GM21825 (cell line): ENCODE measurements around the gene DIPK1A.
"Not testable (repeated sequence)": the region's sequence is repeated elsewhere in the genome, so short reads cannot be mapped to it uniquely, and the experiment has no call there.

Source experiments
- ATAC-seq: cut with Tn5 transposase; IDR thresholded peaks from one replicate; pipeline ENCODE4 v1.9.1; 2021; ENCODE audit warnings: mild to moderate bottlenecking, moderate library complexity; ENCODE audit not compliant: unreplicated experiment

The DIPK1A gene

GRCh38 chr1:92980732-92981647 is 19.7 kb upstream of the DIPK1A start:
- ATAC-seq: peak; percentile 51

DNA sequence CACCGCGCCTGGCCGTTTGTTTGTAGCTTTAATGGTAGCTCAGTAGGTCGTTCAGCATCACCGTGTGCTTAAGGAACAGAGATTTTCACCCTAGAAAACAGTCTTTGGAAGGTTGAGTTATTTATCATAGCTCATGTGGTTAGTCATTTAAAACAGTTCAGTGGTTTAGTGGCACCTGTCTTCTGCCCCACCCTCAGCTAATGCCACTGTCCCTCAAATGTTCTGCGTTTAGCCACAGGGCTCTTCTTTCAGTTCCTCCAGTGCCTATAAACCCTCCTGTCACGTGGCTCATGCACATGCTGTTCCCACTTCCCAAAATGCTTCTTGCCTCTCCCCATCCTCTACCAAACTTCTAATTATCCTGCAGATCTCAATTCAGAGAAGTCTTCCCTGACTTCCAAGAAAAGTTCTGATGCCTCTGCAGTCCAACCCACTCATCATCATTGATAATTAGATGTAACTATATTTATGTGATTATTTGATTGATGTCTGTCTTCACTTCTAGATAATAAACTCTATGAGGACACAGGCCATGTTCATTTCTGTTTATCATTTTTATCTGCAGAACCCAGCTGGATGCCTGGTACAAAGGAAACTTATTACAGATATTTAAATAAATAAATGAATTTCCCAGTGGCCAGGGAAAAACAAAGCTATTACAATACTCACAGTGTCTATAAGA is 14.4 kb upstream of the DIPK1A start:
- peak; percentile 77 for ATAC-seq

GRCh38 chr1:92974112-92974511 is 12.8 kb upstream of the DIPK1A start:
- not testable (repeated sequence) for ATAC-seq

- ATAC-seq: no peak
Observed at GRCh38 chr1:92973203-92973897, 12.1 kb upstream of the DIPK1A start.

DNA sequence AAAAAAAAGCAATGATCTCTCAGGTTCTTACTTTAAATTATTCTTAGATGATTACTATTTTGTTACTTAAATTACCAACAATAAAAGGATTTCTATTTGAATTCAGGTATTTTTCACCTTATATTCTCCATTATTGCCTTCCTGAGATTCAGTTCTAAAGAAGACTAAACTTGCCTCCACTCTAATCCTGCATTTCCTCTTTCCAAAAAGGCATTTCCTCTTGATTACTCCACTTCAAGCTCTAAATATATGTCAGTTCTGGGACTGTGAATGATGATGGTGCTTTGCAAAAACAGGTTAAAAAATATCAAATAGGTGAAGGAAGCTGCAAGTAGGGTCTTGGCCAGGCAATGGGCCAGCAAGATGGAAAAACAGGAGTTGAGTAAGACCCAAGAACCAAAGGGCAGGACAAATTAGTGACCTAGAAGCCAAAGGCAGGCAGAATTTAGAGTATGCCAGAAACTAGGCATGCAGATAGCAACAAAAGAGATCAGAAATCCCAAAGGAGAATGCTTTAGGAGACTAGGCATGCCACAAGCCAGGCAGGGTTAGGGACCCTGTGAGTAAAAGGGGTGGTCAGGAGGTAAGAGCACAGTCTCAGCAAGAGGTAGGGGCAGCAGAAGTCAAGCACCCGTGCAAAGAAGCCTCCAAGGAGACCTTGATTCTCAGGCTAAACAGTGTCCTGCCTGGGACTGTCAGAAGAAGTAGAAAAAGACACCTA is 11.3 kb upstream of the DIPK1A start:
- ATAC-seq: no peak

DNA sequence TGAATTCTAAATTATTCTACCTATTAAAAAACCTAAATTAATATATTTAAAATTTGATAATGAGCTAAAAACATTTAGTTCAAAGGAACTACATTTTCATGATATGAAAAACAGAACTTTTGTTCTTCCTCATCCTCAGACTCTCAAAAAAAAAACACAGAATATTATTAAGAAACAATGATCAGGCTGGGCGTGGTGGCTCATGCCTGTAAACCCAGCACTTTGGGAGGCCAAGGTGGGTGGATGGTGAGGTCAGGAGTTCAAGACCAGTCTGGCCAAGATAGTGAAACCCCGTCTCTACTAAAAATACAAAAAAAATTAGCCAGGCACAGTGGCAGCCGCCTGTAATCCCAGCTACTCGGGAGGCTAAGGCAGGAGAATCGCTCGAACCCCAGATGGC is 10.7 kb upstream of the DIPK1A start:
- not testable (repeated sequence) for ATAC-seq

DNA sequence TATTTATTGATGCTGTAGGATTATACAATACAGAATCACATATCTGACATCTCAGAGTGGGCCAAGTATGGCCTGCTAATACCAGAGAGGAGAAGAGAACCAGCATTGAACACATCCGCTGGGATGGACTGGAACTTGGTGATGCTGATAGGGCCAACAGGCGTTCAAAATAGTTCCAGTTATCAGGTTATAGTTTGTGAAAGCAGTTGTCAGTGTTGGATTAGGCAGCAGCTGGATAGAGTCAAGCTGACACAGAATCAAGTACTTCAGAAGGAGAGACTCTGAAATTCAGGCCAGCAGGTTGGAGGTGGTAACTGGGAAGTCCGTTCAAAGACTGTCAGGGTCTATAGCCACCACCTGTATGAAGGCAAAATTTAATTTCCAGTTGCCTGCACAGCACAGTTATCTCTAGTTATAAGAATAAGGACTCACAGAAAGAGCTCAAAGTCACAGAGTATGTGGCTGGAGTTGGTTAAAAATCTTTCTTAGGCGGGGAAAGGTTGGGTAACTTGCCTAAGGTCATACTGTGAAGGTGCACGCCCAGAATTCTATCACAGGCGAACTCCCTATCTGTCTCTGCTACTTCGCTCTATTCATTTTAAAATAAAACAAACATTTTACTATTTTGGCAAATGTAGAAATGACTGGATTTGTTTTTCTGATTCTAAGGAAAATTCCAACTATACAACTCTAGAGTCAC is 9.9 kb upstream of the DIPK1A start:
- no peak for ATAC-seq

- no peak for ATAC-seq
Observed at GRCh38 chr1:92969517-92969916, 8.3 kb upstream of the DIPK1A start.

DNA sequence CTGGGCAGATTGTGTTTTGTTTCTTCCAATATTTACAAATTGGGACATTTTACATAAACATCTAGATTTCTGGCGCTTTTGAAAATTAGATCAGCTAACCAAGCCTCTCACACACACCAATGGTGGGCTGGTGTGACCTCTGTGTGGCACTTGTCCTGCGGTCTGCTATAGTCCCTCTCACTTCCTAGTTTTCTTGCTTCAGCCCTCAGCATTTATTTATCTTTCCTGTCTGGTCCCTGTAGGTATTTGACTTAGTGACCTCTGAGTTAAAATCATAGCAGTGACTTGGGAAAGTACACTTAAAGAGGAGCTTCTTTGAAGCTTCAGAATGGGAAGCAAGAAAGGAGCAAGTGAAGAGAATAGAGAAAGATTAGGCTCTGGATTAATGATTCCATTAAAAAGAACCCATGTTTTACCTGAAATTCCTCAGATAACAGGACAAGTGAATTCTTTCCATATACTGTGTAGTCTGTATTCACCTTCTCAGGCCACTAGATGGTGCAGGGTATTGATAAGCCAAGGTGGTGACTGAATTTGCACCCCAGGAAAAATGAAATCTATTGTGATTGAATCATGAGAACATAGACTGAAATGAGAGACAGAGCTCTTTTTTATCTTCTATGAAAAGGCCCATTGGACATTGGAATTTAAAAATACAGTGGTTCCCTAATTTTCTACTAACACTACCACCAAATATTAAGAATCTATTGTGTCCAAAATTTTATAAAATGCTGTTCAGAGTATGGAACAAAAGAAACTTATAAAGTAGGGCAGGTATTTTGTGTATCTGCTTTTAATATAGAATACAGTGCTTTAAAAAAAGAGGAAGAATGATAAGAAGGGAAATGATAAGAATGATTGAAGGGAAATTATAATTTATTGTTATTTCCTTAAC is 7.1 kb upstream of the DIPK1A start:
- ATAC-seq: peak; percentile 63

DNA sequence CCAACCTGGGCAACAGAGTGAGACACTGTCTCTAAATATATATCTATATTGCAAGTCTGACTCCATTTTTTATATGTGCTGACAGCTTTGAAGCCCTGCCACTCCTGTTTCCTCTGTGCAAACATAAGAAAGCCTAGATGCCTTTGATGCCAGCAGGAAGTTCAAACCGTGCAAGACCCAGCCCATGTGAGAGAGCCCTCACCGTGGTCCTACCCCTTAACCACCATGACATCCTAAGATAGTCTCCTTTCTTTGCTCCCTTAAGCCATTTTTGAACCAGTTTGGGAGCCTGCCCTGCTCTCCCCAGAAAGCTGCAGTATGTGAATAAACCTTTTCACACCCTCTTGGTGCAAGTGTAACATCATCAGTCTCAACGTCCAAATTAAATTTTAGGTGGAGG is 3.7 kb upstream of the DIPK1A start:
- no peak for ATAC-seq

GRCh38 chr1:92964316-92964715 is 3.1 kb upstream of the DIPK1A start:
- no peak for ATAC-seq

- peak; percentile 60 for ATAC-seq
Observed at GRCh38 chr1:92961896-92962752, 862 bp upstream of the DIPK1A start.

DNA sequence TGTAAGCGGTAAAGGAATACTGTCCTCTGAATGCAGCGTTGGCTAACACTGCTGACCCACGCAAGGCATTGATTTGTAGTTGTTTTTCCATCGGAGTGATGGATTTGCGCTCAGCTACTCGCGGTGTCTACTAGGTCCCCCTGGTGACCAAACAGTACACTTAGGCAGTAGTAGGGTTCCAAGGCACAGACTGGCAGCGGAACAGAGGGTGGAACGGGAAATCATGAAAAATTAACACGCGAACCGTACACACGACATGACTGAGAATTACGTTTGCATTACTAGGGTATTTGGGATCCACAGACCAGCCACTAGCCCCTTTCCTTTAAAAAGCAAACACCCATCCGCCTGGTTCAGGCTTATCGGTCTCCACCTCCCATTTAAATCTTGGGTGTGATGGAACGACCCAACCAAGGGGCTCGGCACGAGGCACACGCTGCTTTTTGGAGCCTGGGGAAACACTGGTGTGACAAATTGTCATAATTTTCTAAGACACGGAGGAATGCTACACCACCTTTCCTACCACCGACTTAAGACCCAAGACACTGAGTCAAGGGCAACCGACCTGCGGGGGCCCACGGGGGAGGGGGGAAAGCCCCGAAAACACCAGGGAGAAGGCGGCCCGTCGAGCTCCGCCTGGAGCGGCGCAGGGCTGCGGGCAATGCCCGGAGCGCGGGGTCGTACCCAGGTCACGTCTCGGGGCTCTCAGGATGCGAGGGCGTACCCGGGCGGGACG is 699 bp downstream of the DIPK1A start:
- ATAC-seq: peak; percentile 31

DNA sequence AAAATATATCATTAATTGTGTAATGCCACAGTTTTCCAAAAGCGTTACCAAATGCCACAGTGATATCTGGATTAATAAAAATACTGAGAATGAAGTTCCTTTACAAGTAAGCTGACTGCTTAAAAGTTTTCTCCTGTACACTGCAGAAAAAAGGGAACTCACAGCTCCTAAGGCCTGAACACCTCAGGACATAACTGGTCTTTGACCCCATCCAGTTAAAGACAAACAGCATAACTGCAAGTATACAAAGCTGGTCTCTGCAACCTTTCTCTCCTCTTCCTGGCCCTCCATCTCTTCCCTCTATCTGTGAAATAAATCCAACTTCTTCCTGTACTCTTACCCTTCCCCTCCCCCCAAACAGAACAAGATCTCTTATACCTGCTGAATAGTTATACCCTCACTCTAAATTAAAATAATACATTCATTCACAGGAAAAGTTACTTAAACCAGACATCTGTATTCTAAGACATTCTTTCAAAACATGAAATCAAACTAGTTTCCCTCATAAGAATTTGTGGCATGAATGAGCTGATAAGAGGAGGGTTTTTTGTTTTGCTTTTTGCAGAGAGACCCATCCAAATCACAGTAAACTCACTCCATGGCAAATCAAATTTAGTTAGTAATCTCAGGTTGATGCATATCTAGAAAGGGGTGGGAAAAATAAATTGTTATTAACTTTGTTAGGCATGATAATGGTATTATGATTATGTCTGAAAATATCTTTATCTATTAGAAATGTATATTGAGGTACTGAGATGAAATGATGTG is 2.9 kb downstream of the DIPK1A start:
- ATAC-seq: no peak

GRCh38 chr1:92957030-92957734 is 4.1 kb downstream of the DIPK1A start:
- no peak for ATAC-seq

- ATAC-seq: no peak
Observed at GRCh38 chr1:92956254-92957029, 4.8 kb downstream of the DIPK1A start.
